Colonic mucosa (tissue), 4 donors: ENCODE results near the gene EXOC8. TPM values are rescaled to one million over a fixed set of nuclear protein-coding genes. Genes with fewer than 3 reads are reported as not detected.

Experiments used
- DNase-seq: peaks from one replicate; pipeline ENCODE4 v3.0.0-alpha.2; 2020
- H3K27ac ChIP-seq: fragments of 200-600 bp; one replicate; pipeline ENCODE4 v1.8.0; 2021
- H3K27me3 ChIP-seq: fragments of 200-600 bp; one replicate; pipeline ENCODE4 v1.8.0; 2021
- H3K36me3 ChIP-seq: fragments of 200-600 bp; one replicate; pipeline ENCODE4 v1.8.0; 2021
- H3K4me1 ChIP-seq: fragments of 200-600 bp; one replicate; pipeline ENCODE4 v1.8.0; 2021; ENCODE audit warnings: mild to moderate bottlenecking
- H3K4me3 ChIP-seq: fragments of 200-600 bp; one replicate; pipeline ENCODE4 v1.8.0; 2021
- H3K9ac ChIP-seq, 2 donors: one replicate each; pipeline ENCODE4 v1.7.0; 2013; ENCODE audit warnings: control low read depth in 2 of 2, low read depth in 2 of 2, low read length in 2 of 2
- H3K9me3 ChIP-seq: fragments of 200-600 bp; one replicate; pipeline ENCODE4 v1.8.0; 2021
- intact Hi-C: fragments of 100-400 bp; cut with DNase I; formaldehyde crosslinking; loops from one replicate; pipeline ENCODE4 v1.14.1; 2022
- total RNA-seq, 2 donors: library from RNA; stranded (reverse); fragmentation: NEBNext Ultra II Directional in 1 of 2; extraction: Animal tissue kit (Norgen Biotek cat#: 25700) in 1 of 2; gene quantifications; one replicate each; pipeline ENCODE4 v1.2.1, GENCODE V29; 2021
- TF ChIP-seq, protein P1 (sequence below): fragments of 200-600 bp; IDR thresholded peaks from one replicate; pipeline ENCODE4 v1.8.0; 2022; ENCODE audit warnings: antibody characterized with exemption, mild to moderate bottlenecking
- donor health status: healthy.
- donor health status: DM: no; HTN: no; CAD: no.
- donor health status: DM: no; HTN: no; CAD: no.

Gene EXOC8
- total RNA-seq, 2 donors from 2014 or later = 13.2 to 14.9 TPM

DNA sequence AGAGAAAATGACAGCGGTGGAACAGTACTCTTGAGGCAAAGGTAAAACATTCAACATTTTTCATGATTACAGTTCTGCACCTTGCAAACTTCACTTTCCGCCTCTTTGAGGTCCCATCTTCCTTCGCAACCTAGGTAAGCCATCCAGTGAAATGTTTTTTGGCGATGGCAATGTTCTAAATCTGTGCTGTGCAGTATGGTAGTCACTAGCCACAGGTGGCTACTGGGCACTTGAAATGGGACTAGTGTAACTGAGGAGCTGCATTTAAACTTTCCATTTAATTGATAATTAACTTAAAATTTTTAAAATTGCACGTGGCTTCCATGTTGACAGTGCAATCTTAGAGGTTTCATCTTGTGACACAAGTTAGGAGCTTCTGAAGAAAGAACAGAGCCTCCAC is 13.0 kb downstream of the EXOC8 start:
- TF ChIP-seq, protein P1, sequence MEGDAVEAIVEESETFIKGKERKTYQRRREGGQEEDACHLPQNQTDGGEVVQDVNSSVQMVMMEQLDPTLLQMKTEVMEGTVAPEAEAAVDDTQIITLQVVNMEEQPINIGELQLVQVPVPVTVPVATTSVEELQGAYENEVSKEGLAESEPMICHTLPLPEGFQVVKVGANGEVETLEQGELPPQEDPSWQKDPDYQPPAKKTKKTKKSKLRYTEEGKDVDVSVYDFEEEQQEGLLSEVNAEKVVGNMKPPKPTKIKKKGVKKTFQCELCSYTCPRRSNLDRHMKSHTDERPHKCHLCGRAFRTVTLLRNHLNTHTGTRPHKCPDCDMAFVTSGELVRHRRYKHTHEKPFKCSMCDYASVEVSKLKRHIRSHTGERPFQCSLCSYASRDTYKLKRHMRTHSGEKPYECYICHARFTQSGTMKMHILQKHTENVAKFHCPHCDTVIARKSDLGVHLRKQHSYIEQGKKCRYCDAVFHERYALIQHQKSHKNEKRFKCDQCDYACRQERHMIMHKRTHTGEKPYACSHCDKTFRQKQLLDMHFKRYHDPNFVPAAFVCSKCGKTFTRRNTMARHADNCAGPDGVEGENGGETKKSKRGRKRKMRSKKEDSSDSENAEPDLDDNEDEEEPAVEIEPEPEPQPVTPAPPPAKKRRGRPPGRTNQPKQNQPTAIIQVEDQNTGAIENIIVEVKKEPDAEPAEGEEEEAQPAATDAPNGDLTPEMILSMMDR = no peak
- intact Hi-C loops = no loop called here

GRCh38 chr1:231322880-231323530 is 14.6 kb downstream of the EXOC8 start:
- H3K27me3 ChIP-seq = no peaks in the 10 kb centered on the region
- H3K9ac ChIP-seq = no peak overlapping the region
- TF ChIP-seq, protein P1 = no peak
- H3K36me3 ChIP-seq = no peaks in the 10 kb centered on the region
- intact Hi-C loops = no loop called here
- H3K4me1 ChIP-seq = no peaks in the 10 kb centered on the region
- H3K27ac ChIP-seq = no peak overlapping the region
- no peaks in the 10 kb centered on the region for H3K9me3 ChIP-seq
- no peak overlapping the region for H3K4me3 ChIP-seq
- DNase-seq = no peak

More for the DNA sequence above, 13.0 kb downstream of the EXOC8 start:
- no peak overlapping the region for H3K9ac ChIP-seq
- H3K36me3 ChIP-seq = no peaks in the 10 kb centered on the region
- no peak overlapping the region for H3K4me3 ChIP-seq
- no peaks in the 10 kb centered on the region for H3K4me1 ChIP-seq
- H3K27ac ChIP-seq = no peak overlapping the region
- no peak for DNase-seq
- H3K9me3 ChIP-seq = no peaks in the 10 kb centered on the region
- no peaks in the 10 kb centered on the region for H3K27me3 ChIP-seq

GRCh38 chr1:231319080-231319479 is 18.6 kb downstream of the EXOC8 start:
- no peak overlapping the region for H3K27ac ChIP-seq
- TF ChIP-seq, protein P1 = no peak
- intact Hi-C loops = no loop called here
- H3K36me3 ChIP-seq = no peaks in the 10 kb centered on the region
- H3K9me3 ChIP-seq = no peaks in the 10 kb centered on the region
- no peak overlapping the region for H3K4me3 ChIP-seq
- DNase-seq = no peak
- H3K27me3 ChIP-seq = no peaks in the 10 kb centered on the region
- no peaks in the 10 kb centered on the region for H3K4me1 ChIP-seq
- H3K9ac ChIP-seq = no peak overlapping the region

DNA sequence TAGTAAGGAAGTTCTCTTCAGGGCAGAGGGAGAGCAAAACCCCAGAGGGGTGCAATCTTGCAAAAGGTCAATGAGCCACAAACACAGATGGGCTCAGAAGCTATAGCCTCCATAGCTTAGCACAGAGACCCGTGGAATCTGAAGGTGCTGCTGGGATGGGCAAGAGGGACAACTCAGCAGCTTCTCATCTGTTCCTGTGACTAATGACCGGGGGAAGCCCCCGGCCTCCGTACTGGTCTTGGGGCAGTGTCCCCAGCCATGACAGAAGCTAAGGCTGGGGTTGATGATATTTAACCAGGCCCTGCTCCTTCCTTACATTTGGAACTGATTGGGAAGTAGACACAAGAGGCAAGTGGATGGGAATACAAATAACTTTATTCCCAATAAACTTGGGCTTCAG is 19.1 kb downstream of the EXOC8 start:
- H3K4me1 ChIP-seq = no peaks in the 10 kb centered on the region
- H3K4me3 ChIP-seq = no peak overlapping the region
- no peaks in the 10 kb centered on the region for H3K9me3 ChIP-seq
- DNase-seq = no peak
- intact Hi-C loops = no loop called here
- no peak overlapping the region for H3K9ac ChIP-seq
- H3K27me3 ChIP-seq = no peaks in the 10 kb centered on the region
- TF ChIP-seq, protein P1 = no peak
- H3K27ac ChIP-seq = no peak overlapping the region
- H3K36me3 ChIP-seq = no peaks in the 10 kb centered on the region

- Histone ChIP-seq H3K4me1 (no peaks in the 10 kb centered on the region), H3K4me3 (no peak overlapping the region), H3K27me3 (no peaks in the 10 kb centered on the region), H3K9ac (no peak overlapping the region), H3K27ac (no peak overlapping the region), H3K36me3 (no peaks in the 10 kb centered on the region), H3K9me3 (no peaks in the 10 kb centered on the region)
- DNase-seq = no peak
- intact Hi-C loops = no loop called here
- TF ChIP-seq, protein P1 = no peak
Measured at GRCh38 chr1:231318015-231318355, 19.7 kb downstream of the EXOC8 start.
